Measurements from ENCODE around the gene PDIK1L.
A peak's percentile ranks its signal among the peaks of the same experiment; 100 is the strongest.

PDIK1L gene

GRCh38 chr1:26111530-26112406, at the start of gene PDIK1L:
Gene PDIK1L (plus strand): TSS chr1:26111824. CDS start chr1:26114309, 2,485 bp downstream.
- DNase-seq (ENCODE audit: low read depth) = peak; percentile 90

DNA sequence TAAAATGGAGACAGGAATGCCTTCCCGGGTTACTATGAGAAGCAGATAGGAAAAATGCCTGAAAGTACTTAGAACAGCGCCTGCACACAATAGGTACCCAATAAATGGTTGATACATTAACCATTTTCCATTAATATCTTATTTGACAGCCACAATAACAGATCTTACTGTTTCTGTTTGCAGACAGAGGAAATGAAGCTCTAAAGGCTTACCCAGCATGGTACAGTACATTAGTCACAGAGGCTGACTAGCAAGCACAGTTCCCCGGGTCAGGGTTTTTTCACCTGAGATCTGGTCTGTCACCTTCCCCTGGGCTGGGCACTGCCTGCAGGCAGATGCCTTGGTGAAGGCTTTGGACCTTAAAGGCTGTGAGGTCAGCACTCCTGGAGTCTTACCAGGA, 47.1 kb upstream of the PDIK1L start:
- DNase-seq (ENCODE audit: low read depth) = no peak

GRCh38 chr1:26066160-26066559, 45.5 kb upstream of the PDIK1L start:
- DNase-seq (ENCODE audit: low read depth) = no peak

GRCh38 chr1:26066857-26067256, 44.8 kb upstream of the PDIK1L start:
- no peak for DNase-seq (ENCODE audit: low read depth)

DNA sequence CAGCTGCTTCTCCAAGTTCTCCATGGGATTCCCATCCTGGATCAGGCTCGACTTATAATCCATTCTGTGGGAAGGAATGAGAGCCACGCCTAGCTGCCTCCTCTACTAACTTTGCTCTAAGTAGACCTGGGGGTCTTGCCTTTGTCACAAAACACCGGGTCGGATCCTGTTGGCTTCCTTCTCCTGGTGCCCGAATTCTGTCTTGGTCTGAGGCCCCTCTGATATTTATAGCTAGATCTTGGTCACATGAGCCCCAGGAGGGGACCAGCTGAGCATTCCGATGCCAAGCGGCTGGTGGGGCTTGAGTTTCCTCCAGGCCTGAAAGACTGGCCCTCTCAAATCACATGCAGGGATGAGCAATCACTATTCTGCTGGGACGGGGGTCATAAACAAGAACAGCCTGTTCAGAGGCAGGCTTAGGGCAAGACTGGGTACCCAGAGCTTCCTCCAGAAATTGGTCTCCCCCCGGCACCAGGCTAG, 44.2 kb upstream of the PDIK1L start, which contains the start of gene TRIM63:
Gene TRIM63, minus strand, starts transcription at position 199 of the 480 bp plus-strand sequence. Its CDS starts 136 bp downstream, at position 63.
- DNase-seq (ENCODE audit: low read depth) = no peak

GRCh38 chr1:26069941-26070295, 41.7 kb upstream of the PDIK1L start:
- DNase-seq (ENCODE audit: low read depth) = no peak

GRCh38 chr1:26070296-26070962, 41.2 kb upstream of the PDIK1L start:
- DNase-seq (ENCODE audit: low read depth) = no peak

GRCh38 chr1:26070963-26071342, 40.7 kb upstream of the PDIK1L start:
- no peak for DNase-seq (ENCODE audit: low read depth)

DNA sequence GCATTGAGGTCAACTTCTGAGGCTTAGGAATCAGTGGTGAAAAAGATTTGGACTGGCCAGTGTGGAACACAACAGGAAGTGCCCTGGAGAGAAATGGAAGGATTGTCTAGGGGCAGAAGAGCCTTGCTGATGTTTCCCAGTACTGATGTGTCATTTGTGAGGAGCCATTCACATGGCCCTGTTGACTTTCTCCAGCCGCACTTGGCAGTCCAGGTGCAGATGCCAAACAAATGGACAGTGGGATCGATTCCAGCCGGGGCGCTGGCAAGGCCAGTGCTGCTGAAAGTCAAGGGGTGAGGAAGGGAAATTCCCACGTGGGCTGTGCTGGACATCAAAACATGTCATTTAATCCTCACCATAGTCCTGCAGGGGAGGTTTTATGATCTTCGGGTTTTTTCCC, 39.3 kb upstream of the PDIK1L start:
- no peak for DNase-seq (ENCODE audit: low read depth)

- DNase-seq (ENCODE audit: low read depth) = no peak
Measured at GRCh38 chr1:26075421-26076144, 36.0 kb upstream of the PDIK1L start.

DNA sequence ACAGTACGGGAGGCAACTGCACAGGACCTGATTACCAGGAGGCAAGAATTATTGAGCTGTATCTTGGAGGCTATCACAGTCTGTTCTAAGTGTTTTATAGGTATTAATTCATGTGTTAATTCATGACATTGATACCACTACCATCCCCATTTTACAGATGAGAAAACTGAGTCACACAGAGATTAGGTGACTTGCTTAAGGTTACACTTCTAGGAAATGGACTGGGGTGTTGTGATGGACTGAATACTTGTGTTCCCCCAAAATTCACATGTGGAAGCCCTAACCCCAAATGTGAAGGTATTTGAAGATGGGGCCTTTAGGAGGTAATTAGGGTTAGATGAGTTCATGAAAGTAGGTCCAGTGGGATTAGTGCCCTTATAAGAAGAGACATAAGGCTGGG, 34.1 kb upstream of the PDIK1L start:
- DNase-seq (ENCODE audit: low read depth) = no peak

DNA sequence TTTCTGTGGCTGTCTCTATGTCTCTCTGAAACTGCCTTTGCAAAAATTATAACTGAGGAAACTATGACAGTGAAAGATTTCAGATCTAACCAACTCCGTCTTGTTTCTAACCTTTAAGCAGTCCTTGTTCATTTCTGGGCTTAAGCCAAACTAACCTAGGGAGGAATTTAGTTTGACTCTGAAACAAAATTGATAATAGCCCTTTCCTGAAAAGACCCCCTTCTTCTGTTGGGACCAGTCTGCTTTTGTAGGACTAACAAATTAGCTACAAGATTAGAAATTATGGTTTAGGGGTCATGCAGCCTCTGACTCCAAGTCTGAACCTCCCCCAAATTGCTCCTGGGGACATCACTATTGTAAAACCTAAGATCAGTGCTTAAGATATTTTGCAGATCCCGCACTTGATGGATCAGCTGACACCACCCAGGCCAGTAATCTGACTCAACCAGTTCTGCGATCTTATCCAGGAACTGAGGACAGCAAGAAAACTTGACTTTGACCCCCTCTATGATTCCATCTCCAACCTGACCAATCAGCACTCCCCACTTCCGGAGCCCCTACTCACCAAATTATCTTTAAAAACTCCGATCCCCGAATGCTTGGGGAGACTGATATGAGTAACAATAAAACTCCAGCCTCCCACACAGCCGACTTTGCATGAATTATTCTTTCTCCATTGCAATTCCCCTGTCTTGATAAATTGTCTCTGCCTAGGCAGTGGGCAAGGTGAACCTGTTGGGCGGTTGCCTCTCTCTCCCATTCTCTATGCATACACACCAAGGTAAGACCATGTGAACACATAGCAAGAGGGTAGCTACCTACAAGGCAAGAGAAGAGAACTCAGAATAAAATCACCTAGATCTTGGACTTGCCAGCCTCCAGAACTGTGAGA, 33.1 kb upstream of the PDIK1L start:
- no peak for DNase-seq (ENCODE audit: low read depth)

GRCh38 chr1:26079178-26079563, 32.5 kb upstream of the PDIK1L start:
- DNase-seq (ENCODE audit: low read depth) = no peak

- DNase-seq (ENCODE audit: low read depth) = no peak
Measured at GRCh38 chr1:26079960-26080814, 31.4 kb upstream of the PDIK1L start.

GRCh38 chr1:26081267-26082019, 30.2 kb upstream of the PDIK1L start:
- DNase-seq (ENCODE audit: low read depth) = no peak

- DNase-seq (ENCODE audit: low read depth) = no peak
Measured at GRCh38 chr1:26082020-26082350, 29.6 kb upstream of the PDIK1L start.

DNA sequence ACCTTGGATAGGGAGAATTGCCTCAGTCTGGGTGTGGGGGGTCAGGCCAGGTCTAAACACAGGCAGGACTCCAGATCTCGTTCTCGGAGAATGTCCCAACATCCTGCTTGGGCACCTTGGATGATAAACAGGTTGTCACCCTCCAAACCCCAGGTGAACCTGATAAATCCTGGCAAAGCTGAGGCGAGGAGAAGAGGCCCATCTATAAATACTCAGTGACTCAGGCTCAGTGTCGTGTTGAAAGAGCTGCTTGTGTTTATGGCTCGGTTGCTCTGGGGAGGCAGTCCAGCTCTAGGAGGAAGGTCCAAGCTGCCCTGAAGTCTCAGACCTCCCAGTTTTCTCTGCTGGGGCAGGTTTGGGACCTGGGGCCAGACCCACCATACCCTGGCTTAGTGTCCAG, 28.4 kb upstream of the PDIK1L start:
- DNase-seq (ENCODE audit: low read depth) = no peak

GRCh38 chr1:26084091-26084561, 27.5 kb upstream of the PDIK1L start:
- no peak for DNase-seq (ENCODE audit: low read depth)

DNA sequence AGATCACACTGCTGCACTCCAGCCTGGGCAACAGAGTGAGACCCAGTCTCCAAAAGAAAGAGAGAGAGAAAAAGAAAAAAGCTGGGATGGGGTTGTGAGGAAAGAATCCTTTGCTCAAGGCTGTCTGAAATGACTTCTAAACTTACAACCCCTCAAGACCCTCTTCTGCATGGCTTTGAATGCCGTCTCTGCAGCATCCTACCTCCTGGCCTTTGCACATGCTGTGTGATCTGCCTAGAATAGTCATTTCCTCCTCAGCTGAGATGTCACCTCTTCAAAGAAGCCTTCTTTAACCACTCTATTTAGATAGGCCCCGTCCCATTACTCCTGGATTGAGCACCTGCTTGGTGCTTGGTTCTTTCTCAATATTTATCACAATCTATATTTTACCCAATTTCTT, 26.8 kb upstream of the PDIK1L start:
- DNase-seq (ENCODE audit: low read depth) = no peak

DNA sequence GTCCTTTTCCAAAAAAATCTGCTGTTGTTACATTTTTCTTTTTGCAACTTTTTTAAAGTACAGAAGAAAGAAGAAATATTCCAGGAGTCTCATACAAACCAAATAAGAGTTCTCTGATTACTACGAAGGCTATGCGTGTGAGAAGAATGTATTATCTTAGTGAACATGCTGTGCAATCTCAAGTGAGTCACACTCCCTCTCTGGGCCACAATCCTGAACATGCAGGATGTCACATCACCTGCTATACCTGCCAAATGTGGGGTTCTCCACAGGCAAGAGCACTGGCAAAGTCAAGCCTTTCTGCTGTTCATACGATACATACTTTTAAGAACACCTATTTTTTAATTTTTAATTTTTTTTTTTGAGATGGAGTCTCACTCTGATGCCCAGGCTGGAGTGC, 22.5 kb upstream of the PDIK1L start:
- no peak for DNase-seq (ENCODE audit: low read depth)

Data from stimulated activated CD8-positive, alpha-beta memory T cell treated with anti-CD3 and anti-CD28 coated beads, Interleukin-12 subunit alpha, Interleukin-12 subunit beta, amount 100 ng/mL, for 4 hours (primary cell).